Embryonic facial prominence (tissue), 1 donor: ENCODE results near the gene MRGPRE.

Experiments used
- DNase-seq: peaks from one replicate; pipeline ENCODE4 v3.0.0-alpha.2; 2016; ENCODE audit errors: extremely low spot score

The MRGPRE gene

DNA sequence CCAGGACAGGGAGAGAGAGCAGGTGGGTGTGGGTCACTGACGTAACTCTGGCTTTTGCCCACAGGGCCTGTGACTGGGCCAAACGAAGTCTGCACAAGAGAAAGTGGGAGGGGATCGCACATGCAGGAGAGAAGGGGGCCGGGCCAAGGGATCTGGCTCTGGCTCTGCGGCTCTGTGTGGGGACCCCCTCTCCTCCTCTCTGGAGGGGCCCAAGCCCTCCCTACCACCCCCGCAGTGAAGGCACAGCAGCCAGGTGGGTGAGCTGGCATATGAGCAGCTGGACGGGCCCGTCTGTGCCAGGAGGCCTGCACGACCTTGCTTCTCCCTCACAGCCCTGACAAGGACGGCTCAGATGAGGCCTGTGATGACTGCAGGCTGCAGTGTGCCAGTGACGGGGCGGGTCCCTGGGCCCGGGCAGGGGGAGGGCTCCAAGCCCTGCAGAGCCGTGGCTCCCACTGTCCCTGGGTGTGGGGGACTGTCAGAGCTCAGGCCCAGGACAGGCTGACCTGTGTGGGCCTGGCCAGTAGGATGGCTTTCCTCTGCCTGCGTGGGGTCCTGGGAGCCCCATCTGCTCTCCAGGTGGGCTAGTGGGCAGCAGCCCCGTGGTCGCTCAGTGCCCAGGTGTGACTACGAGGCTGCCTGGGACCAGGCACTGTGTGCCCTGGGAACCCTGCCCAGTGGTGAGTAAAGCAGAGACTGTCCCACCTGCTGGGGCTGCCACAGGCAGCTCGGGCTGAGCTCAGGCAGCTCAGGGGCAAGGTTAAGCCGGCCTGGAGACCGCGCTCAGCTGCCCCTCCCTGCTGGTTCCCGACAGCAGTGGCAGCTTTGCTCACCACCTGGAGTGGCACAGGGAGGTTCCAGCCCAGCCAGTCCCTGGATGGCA lies 35.8 kb downstream of the MRGPRE start:
- DNase-seq = no peak

GRCh38 chr11:3195251-3196160 lies 36.7 kb downstream of the MRGPRE start:
- no peak for DNase-seq

DNA sequence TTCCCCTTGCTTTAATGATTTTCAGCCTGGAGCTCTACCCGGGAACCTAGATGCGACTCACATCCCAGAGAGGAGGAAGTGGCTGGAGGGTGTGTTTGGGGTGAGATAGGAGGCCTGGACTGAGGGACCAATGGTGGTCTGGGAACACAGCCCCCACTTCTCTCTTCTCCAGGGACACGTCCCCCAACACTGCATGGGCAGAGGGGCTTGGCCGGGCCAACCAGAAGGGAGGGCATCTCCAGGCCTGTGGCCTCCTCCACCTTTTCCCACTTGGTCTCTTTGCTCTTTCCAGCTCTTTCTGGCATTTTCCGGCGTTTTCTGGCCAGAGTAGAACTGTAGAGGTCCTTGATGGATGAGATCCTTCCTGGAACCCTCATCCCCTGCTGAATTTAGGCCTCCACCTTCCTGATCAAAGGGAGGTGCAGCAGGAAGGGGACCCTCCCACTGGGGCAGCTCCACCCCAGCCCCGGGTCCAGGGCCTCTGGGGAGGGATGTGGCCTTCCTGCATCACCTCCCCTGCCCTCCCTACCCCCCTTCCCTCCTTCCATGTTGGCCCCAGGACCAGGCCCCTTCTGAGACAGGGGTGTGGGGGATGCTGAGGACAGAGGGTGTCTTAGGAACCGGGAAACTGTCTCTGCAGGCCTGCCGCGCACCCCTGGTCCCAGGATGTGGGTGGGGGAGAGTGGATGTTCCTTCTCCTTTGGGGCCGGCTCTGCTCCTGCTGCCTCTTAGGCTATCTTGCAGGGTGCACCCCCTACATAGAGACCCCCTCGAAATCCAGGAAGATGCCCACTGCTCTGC lies 38.0 kb downstream of the MRGPRE start:
- DNase-seq = no peak

DNA sequence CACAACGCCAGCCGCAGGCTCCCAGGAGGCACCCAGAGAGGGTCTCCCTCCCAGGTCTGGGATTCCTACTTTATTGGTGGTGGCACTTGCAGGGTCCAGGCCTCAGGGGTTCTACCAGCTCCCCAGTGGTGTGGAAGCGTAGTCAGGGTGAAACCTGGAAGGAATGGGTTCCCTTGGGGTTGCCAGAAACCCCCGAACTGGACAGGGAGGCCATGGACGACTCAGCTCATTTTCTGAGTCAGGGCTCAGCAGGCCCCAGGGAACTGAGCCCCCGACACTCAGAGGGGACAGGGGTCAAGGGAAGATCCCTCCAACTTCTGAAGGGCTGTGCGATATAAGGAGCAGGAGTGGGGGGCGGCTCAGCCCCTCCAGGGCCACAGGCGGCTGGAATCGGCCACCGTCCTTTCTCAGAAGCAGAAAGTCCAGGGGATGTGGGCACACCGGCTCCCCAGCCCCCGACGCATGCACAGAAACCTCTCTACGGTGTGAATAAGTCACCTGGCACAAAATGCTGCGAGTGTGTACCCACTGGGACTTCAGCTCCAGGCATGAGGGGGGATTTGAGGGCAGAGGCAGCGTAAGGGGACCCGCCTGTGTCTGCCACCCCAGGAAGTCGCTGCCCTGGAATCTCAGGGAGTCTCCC lies 38.7 kb downstream of the MRGPRE start:
- DNase-seq = no peak

DNA sequence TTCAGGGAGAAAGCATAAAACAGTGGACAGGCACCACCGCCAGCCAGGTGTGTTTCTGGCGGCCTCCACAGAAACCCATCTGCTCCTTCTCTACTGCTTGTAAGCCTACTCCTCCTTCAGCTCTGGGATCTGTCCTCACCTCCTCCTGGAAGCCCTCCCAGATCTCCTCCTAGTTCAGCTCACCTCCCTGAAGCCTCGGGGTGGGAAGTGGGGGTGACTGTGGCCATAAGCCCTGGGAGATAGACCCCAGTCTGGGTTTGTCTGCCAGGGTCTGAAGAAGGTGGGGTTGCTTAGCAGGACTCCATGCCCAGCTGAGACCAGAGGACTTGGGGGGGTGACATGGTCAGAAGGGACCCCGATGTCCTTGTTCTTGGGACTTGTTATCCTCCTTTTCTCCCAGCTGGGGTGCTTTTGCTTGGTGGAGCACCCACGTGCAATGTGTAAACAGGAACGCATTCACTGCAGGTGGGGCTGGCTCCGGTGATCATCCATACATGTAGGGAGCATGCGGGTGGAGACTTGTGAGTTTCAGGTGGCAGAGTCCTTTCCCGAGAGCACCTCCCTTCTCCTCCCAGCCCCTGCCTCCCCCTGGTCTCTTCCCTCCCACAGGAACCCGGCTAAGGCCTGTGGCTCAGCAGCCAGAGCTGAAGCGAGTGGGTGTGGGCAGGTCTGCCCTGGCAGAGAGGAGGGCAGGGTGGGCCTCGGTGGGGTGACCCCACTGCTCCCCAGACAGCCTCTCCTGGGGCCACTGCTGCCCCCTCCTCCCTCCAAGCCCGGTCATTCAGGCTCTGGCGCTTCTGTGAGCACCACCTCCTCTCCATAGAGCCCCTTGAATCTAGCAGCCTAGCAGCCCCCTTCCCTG lies 39.5 kb downstream of the MRGPRE start:
- no peak for DNase-seq

GRCh38 chr11:3191586-3192324 lies 40.5 kb downstream of the MRGPRE start:
- DNase-seq = no peak

DNA sequence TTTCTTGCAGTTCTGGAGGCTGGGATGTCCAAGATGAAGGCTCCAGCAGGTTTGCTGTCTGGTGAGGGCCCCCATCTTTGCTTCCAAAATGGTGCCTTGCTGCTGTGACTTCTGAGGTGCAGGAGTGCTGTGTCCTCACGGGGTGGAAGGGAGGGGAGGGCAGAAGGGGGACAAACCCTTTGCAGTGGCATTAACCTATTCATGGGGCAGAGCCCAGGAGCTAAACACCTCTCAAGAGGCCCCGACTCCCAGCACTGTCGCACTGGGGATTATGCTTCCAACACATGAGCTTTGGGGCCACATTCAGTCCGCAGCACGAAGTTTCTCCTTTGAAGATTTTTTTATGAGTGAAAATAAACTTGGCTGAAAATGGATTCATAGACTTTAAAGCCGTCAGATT lies 41.6 kb downstream of the MRGPRE start:
- no peak for DNase-seq

GRCh38 chr11:3189886-3190583 lies 42.2 kb downstream of the MRGPRE start:
- DNase-seq = no peak

DNA sequence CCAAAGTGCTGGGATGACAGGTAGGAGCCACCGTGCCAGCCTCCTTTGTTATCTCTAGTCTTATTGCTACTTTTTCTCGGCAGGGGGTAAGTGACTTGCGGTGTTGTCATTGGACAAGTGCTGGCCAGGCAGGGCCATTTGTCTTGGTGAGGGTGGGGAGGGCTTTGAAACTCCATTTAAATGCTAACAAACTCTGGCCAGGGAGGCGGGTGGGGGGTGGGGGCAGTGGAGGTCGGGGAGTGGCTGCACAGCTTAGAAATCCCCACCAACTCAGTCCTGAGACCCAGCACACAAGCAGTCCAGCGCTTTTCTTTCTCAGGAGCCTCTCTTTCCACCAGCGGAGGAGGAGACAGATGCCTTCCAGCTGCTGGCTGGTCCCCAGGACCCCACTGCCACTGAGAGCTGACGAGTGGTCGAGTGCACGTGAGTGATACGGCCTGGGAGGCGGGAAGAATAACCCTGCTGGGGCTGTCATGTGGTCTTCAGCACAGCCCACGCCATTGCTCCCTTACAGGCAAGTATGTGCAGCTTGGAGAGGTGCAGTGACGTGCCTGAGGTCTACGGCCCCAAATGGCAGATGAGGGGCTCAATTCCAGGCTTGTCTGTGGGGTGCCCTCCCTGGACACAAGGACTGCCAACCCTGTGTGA lies 42.9 kb downstream of the MRGPRE start:
- DNase-seq = no peak

DNA sequence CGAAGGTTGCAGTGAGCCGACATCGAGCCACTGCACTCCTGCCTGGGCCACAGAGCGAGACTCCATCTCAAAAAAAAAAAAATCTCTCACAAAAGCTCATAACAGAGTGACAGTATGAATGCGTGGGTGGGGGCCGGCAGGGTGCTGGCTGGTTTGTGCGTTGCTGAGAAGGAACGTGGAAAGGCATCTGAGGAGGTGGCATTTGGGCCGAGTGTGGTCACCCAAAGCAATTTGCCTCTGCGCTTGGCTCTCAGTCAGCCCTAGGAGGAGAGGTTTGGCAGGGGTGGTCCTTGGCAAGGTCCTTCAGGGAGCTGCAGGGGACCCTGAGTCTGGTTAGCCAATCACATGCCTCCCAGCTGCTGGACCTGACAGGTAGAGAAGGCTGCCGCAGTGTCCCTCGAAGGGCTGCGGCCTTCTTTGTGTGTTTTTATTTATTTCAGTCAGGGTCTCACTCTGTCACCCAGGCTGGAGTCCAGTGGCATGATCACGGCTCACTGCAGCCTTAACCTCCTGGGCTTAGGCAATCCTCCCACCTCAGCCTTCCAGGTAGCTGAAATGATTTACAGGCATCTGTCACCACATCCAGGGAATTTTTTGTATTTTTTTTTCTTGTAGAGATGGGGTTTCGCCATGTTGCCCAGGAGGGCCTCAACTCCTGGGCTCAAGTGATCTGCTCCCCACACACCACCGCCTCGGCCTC lies 43.6 kb downstream of the MRGPRE start:
- DNase-seq = no peak

DNA sequence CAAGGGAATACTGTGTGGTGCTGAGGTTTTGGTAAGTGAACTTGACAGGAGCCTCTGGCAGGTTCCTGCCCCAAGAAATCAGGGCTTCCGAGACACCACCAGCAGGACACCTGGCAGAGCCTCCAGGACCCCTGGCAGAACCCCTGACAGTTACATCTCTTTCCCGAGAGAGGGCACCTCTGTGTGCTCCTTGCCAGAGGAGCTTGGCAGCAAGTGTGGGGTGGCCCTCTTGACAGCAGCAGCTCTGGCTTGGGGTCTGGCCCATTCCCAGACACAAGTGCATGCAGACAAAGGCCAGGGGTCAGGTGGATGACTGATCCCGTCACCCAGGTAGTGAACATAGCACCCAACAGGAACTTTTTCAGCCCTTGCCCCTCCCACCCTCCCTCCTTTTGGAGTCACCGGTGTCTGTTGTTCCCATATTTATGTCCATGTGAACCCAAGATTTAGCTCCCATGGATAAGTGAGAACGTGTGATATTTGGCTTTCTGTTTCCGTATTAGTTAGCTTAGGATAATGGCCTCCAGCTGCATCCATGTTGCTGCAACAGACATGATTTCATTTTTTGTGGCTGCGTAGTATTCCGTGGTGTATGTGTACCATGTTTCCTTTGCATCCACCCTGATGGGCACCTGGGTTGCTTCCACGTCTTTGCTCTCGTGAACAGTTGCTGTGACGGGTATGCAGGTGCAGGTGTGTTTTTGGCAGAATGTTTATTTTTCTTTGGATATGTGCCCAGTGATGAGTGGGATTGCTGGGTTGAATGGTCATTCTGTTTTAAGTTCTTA lies 45.9 kb downstream of the MRGPRE start:
- DNase-seq = no peak

GRCh38 chr11:3184732-3185347 lies 47.4 kb downstream of the MRGPRE start:
- no peak for DNase-seq

- DNase-seq = no peak
These were observed 48.7 kb downstream of the MRGPRE start for GRCh38 chr11:3183523-3183922.

- DNase-seq = no peak
These were observed 49.8 kb downstream of the MRGPRE start for GRCh38 chr11:3182462-3182852.

DNA sequence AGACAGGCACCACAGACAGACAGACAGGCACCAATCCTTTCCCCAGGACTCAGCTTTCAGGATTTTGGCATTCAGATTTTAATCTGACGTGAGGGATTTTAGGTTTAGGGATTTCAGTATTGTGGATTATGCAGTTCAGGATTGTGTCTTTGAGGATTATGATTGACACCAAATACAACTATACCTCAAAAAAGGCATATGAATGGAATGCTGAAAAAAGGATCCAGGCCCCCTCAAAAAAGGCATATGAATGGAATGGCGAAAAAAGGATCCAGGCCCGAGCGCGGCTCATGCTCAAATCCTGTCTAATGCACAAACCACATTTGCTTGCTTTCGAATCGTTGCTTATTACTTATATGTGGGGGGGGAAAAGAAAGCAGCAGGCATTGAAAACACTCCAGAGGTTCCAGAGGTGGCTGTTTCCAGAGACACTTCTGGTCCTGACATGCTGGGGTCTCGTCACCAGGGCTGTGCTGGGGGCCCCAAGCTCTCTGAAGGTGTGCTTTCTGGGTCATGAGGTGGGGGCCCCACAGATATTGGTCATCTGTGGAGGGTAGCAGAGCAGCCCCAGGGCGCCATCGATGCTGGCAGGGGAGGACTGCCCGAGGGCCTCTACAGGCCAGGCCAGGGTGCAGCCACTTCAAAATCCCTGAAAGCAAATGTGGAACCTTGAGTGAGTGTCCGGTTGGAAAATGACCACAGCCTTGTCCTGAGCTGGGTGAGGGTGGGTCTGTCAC lies 50.3 kb downstream of the MRGPRE start:
- no peak for DNase-seq

DNA sequence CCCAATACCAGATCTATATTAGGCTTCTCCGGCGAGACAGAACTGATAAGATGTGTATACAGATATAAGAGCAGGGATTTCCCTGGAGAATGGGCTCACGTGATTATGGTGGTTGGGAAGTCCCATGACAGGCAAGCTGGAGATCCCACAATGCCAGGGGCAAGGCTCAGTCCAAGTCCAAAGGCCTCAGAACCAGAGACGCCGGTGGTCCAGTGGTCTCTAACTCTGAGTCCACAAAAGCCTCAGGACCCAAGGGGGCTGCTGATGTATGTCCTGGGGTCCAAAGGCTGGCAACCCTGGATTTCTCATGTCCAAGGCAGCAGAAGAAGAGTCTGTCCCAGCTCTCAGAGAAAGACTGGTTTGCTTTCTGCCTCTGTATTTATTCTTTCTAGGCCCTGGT lies 51.3 kb downstream of the MRGPRE start:
- DNase-seq = no peak
